Hindlimb muscle (tissue), 1 donor: ENCODE measurements around the gene RGL3. TPM values are rescaled to one million over a fixed set of nuclear protein-coding genes. Genes with fewer than 3 reads are reported as not detected.
"Not testable (repeated sequence)": the region's sequence is repeated elsewhere in the genome, so short reads cannot be mapped to it uniquely, and the experiment has no call there.

Experiments
- DNase-seq: peaks from one replicate; pipeline ENCODE4 v3.0.0-alpha.2; 2013
- polyA plus RNA-seq: library from polyadenylated mRNA; unstranded; fragments of 120-200 nt; gene quantifications from one replicate; pipeline ENCODE4 v1.2.1, GENCODE V29; 2013; ENCODE audit not compliant: insufficient read length

RGL3 gene
- polyA plus RNA-seq, 1 donor: 0.15 TPM

DNA sequence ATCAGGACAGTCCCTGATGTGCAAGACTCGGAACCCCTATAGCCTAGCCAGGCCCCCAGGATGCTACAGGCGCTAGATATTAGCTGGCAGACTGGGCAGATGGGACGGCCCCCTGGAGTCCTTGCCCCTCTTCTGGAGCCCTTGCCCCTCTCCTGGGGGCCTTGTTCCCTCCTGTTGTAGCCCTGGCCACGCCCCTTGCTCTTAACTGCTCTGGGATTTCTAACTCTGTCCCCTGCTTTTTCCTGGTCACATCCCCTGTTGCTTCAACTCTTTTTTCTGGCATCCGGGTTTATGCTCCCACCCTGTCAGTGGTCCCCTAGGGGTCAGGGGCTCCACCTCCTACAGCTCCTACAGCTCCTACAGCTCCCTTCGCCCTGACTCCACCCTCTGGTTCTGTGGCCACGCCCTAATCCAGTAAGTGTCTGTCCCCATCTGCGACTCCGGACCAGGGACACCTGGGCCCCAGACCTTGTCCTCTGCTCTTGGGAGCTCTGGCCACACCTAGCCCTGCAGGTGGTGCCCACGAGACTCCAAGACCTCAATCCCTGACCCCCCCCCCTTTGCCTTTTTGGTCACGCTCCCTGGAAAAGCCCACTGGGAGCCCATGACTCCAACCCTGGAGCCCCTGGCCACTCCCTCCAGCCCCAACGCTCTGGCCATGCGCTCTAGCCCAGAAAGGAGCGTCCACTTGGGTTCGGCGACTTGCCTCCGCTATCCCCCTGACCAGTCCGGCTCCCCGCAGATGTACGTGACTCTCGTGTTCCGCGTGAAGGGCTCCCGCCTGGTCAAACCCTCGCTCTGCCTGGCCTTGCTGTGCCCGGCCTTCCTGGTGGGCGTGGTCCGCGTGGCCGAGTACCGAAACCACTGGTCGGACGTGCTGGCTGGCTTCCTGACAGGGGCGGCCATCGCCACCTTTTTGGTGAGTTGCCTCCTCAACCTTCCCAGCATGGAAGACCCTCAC, 57.1 kb downstream of the RGL3 start:
- DNase-seq: no peak

DNA sequence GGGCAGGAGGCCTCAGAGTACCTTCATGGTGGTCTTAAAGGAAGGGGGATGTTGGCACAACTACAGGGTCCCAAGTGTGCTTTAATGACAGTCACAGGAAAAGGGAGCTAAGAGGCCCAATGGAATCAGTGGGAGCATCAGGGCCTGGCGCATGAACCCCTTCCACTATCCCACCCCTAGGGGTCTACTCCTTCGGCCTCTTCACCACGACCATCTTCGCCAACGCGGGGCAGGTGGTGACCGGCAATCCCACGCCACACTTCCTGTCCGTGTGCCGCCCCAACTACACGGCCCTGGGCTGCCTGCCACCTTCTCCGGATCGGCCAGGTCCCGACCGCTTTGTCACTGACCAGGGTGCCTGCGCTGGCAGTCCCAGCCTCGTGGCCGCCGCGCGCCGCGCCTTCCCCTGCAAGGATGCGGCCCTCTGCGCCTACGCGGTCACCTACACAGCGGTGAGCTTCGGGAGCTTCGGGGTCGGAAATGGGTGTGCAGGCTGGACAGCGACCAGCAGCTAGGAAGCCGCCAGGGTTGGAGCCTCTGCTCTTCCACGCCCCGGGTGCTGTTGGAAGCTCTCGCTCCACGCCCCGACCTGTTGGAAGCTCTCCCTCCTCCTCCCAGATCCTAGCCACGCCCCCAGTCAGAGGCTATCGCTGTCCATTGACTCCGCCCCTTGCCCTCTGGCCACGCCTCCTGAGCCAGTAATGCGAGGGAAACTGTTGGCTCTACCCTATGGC, 57.9 kb downstream of the RGL3 start:
- DNase-seq: no peak

DNA sequence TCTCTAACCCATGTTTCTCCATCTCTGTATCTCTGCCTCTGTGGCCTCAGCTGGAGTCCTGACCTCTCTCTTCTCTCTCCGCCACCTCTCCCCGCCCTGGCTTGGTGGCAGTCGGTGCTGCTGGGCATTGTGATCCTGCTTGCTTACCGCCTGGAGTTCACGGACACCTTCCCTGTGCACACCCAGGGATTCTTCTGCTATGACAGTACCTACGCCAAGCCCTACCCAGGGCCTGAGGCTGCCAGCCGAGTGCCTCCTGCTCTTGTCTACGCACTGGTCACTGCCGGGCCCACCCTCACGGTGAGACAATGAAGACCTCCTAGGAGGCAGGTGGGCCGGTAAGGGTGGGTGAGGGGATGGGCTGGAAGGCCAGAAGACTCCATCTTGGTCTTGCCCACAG, 59.7 kb downstream of the RGL3 start:
- no peak for DNase-seq

DNA sequence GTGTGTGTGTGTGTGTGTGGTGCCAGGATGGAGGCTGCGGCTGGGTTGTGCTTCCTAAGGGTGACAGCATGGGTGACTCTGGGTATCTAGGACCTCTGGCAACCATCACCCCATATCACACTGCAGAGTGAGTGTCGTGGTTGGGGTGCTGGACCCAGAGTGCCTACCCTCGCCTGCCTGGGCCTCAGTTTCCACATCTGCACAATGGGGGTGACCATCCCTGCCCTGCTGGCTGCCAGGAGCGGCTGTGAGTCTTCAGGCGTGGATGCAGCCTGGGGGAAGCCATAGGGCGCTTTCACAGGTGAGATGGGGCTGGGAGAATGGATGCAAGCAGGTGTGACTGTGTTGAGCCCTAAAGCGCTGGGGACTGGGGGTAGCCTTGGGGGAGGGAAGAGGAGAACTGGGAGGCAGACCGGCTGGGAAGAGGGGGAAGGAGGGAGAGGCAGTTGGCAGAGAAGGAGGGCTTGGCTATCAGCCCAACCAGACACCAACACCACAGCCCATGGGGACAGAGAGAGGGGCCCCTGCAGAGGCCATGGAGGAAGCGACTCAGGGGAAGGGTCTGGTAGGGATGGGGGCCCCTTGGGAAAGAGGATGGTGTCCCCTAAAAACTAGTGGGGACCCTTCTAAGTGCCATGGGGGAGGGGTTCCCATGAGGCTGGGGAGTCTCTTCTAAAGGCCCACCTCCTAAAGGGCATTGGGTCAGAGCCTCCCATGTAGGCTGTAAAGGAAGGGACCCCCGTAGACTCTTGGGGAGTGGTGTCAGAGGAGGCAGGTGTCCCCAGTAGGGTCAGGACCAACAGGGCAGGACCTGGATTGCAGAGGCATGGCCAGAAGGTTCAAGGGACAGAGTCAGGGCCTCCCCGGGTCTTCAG, 62.2 kb downstream of the RGL3 start:
- no peak for DNase-seq

DNA sequence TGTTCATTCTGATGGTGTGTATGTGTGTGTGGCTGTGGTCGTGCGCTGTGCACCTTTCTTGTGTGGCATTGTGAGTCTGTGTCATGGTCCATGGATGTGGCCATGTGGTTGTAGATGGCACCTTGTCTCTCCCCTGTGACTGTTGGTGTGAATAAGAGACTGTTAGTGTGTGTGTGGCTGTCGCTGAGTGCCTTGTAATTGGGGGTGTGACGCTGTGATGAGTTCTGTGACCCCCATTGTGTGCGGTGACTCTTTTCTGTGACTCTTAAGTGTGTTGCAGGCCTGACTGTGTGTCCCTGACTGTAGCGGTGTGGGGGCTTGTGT, 63.1 kb downstream of the RGL3 start:
- DNase-seq: no peak

DNA sequence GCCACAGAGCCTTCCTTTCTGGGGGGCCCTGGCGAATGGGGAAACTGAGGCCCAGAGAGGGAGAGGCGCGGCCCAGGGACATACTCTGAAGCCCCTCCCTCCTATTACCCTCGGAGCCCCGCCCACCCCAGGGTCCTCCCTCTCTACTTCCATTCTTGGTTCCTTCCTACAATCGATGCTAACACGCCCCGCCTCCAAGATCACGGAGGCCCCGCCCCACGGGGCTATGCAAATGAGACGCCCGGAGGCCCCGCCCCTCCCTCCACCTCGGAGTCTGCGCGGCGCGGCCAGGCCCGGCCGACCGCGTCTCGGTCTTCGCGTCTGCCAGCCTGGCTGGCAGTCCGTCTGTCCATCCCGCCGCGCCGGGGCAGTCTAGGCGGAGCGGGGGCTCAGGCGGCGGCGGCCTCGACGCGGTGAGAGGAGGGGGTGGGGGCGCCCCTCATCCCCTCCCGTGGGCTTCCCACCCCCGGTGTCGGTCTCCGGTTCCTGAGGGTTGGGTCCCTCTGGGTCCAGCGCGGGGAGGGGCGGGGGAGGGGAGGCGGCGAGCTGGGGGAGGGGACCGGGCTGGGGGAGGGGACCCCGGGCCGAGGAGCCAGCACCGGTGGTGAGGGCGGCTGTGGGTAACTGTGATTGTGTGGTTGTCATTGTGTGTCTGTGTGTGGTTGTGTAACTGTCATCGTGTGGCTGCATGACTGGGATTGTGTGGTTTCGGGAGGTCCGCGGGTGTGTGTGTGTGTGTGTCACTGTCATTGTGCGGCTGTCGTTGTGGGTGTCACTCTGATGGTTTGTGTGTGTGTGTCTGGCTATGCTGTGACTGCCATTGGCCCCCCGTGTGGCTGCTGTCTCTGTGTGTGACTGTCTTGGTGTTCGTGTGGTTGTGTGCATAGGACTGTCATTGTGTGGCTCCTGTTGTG, 63.7 kb downstream of the RGL3 start, which contains the start of gene PLPPR2:
Gene PLPPR2, plus strand, starts transcription at position 273 of the 914 bp plus-strand sequence. CDS start 2,242 bp downstream, outside the sequence.
- peak; percentile 91 for DNase-seq

DNA sequence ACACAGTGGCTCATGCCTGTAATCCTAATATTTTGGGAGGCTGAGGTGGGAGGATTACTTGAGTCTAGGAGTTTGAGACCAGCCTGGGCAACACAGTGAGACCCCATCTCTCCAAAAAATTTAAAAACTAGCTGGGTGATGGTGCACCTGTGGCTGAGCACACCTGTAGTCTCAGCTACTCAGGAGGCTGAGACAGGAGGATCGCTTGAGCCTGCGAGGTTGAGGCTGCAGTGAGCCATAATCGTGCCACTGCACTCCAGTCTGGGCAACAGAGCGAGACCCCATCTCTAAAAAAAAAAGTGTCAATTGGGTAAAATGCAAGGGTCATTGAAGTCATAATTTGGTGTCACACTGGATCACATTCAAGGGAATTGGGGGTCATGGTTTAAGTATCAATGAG, 65.0 kb downstream of the RGL3 start:
- not testable (repeated sequence) for DNase-seq

DNA sequence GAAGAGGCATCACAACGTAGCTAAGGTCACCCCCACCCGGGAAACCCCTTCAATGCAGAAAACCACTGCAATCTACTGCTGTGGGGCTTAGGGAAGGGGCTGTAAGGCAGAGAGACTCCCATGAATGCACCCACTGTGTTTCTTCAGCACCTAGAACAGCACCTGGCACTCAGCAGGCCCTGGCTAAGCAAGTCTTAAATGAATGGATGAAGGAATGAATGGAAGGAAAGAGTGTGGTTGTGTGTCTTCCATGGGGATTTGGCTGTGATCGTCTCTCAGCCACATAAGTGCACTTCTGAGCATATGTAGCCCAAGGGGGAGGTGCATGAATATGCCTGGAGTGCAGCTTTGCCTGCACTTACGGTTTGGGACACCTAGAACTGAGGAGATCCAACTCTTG, 69.9 kb downstream of the RGL3 start:
- no peak for DNase-seq

DNA sequence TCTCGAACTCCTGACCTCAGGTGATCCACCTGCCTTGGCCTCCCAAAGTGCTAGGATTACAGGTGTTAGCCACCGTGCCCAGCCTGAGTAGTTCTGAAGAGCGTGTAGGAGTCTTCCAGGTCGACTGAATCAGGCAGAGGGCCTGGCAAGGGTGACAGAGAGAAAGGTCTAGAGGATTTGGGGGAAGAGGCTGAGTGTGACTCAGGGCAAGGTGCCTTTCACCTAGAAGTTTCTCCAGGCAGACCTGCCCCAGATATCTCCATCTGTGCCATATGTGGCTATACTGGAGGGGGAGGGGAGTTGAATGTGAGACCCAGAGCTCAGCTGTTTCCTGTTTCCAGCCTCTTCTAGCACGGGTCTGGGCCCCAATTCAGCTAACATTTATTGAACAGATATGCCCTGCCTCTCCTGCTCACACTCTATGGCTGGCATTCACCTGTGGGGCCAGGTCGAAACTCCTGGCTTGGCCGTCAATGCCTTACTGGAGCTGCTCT, 71.5 kb downstream of the RGL3 start:
- no peak for DNase-seq

- peak; percentile 94 for DNase-seq
Observed at GRCh38 chr19:11346104-11346940, 72.8 kb downstream of the RGL3 start, which contains the start of the genes CCDC159 and TMEM205. TSS of gene CCDC159 (plus strand) at chr19:11346519. CDS start at chr19:11346607, 88 bp downstream. TSS of gene TMEM205 (minus strand) at chr19:11346268. CDS start at chr19:11345619, 649 bp downstream.

- no peak for DNase-seq
Observed at GRCh38 chr19:11345122-11345803, 73.9 kb downstream of the RGL3 start.

Other genes with a start within 250 kb of the RGL3 start
- 116 TPM for gene KANK2, start 221.8 kb downstream of the RGL3 start, polyA plus RNA-seq
- gene ANGPTL8, start 179.7 kb downstream of the RGL3 start, polyA plus RNA-seq: 2.9 TPM
- 45.9 TPM for gene DOCK6, start 156.8 kb downstream of the RGL3 start, polyA plus RNA-seq
- not detected for gene TSPAN16, start 123.2 kb downstream of the RGL3 start, polyA plus RNA-seq
- 6.3 TPM for gene RAB3D, start 79.7 kb downstream of the RGL3 start, polyA plus RNA-seq
- gene TMEM205, start 73.0 kb downstream of the RGL3 start, polyA plus RNA-seq: 48.5 TPM
- 10.9 TPM for gene CCDC159, start 72.8 kb downstream of the RGL3 start, polyA plus RNA-seq
- gene PLPPR2, start 63.9 kb downstream of the RGL3 start, polyA plus RNA-seq: 12.7 TPM
- gene SWSAP1, start 44.6 kb downstream of the RGL3 start, polyA plus RNA-seq: 1.3 TPM
- gene EPOR, start 35.0 kb downstream of the RGL3 start, polyA plus RNA-seq: 4.4 TPM
- gene ODAD3, start 15.8 kb upstream of the RGL3 start, polyA plus RNA-seq: 0.30 TPM
- 192 TPM for gene PRKCSH, start 16.3 kb upstream of the RGL3 start, polyA plus RNA-seq
- gene ELAVL3, start 61.7 kb upstream of the RGL3 start, polyA plus RNA-seq: not detected
- 6.7 TPM for gene ZNF653, start 86.5 kb upstream of the RGL3 start, polyA plus RNA-seq
- 54.1 TPM for gene ECSIT, start 109.8 kb upstream of the RGL3 start, polyA plus RNA-seq
- gene CNN1, start 119.5 kb upstream of the RGL3 start, polyA plus RNA-seq: 43.0 TPM
- 35.6 TPM for gene ELOF1, start 139.9 kb upstream of the RGL3 start, polyA plus RNA-seq
- gene ACP5, start 158.3 kb upstream of the RGL3 start, polyA plus RNA-seq: 2.7 TPM
- 11.0 TPM for gene ZNF627, start 178.2 kb upstream of the RGL3 start, polyA plus RNA-seq